T-helper 2 cell treated with Interferon-gamma antibody and Interleukin-4, amounts not matched to agents 100 ng/mL and 5 ng/mL, for 36 hours (primary cell): Measurements from ENCODE around the gene CLBA1. TPM values are rescaled to one million over a fixed set of nuclear protein-coding genes. Genes with fewer than 3 reads are reported as not detected.
"Not testable (repeated sequence)": the region's sequence is repeated elsewhere in the genome, so short reads cannot be mapped to it uniquely, and the experiment has no call there.

ENCODE experiments used
- intact Hi-C: fragments of 100-400 bp; cut with micrococcal nuclease; formaldehyde crosslinking; loops from one replicate; pipeline ENCODE4 v1.15.1; 2023
- total RNA-seq: library from RNA; stranded (reverse); gene quantifications from 2 replicates; pipeline ENCODE4 v1.2.3, GENCODE V29; 2022

Gene CLBA1
- total RNA-seq, result 1.2 and 1.3 TPM in 2 replicates

- intact Hi-C loops, result loop anchor here (1.0 to 10.0 kb wide), 4 partner anchors 35 to 509 kb away; partner anchors contain the start of genes CDCA4, GPR132, SIVA1 and TEDC1
These were observed at the start of gene CLBA1 for GRCh38 chr14:104985675-104986486. Gene CLBA1, plus strand, starts transcription at chr14:104985788. Its CDS starts 644 bp downstream, at chr14:104986432.

GRCh38 chr14:104935955-104936354 is 49.6 kb upstream of the CLBA1 start:
- intact Hi-C loops, result no loop called here

- intact Hi-C loops, result no loop called here
These were observed 49.0 kb upstream of the CLBA1 start for GRCh38 chr14:104936361-104937155.

GRCh38 chr14:104937161-104937560 is 48.4 kb upstream of the CLBA1 start:
- intact Hi-C loops, result no loop called here

GRCh38 chr14:104937694-104938365 is 47.8 kb upstream of the CLBA1 start:
- intact Hi-C loops, result no loop called here

- intact Hi-C loops, result no loop called here
These were observed 47.2 kb upstream of the CLBA1 start for GRCh38 chr14:104938436-104938835.

GRCh38 chr14:104938960-104939359 is 46.6 kb upstream of the CLBA1 start:
- intact Hi-C loops, result no loop called here

GRCh38 chr14:104939666-104940410 is 45.8 kb upstream of the CLBA1 start:
- intact Hi-C loops, result no loop called here

GRCh38 chr14:104940526-104941150 is 45.0 kb upstream of the CLBA1 start:
- intact Hi-C loops, result no loop called here

GRCh38 chr14:104941508-104942365 is 43.9 kb upstream of the CLBA1 start:
- intact Hi-C loops, result no loop called here

GRCh38 chr14:104942586-104942985 is 43.0 kb upstream of the CLBA1 start:
- intact Hi-C loops, result no loop called here

- intact Hi-C loops, result not testable (repeated sequence)
These were observed 42.2 kb upstream of the CLBA1 start for GRCh38 chr14:104943216-104944015.

- intact Hi-C loops, result not testable (repeated sequence)
These were observed 41.6 kb upstream of the CLBA1 start for GRCh38 chr14:104944016-104944308.

- intact Hi-C loops, result not testable (repeated sequence)
These were observed 41.0 kb upstream of the CLBA1 start for GRCh38 chr14:104944436-104945205.

- intact Hi-C loops, result not testable (repeated sequence)
These were observed 40.3 kb upstream of the CLBA1 start for GRCh38 chr14:104945266-104945665.

GRCh38 chr14:104945986-104946965 is 39.3 kb upstream of the CLBA1 start:
- intact Hi-C loops, result not testable (repeated sequence)

GRCh38 chr14:104947201-104947600 is 38.4 kb upstream of the CLBA1 start:
- intact Hi-C loops, result not testable (repeated sequence)
